ENCODE measurements around the gene DAB1.

The DAB1 gene

GRCh38 chr1:57072401-57073110, 351.3 kb downstream of the DAB1 start:
- DNase-seq (ENCODE audit: low read depth in 3 of 3): no peak

GRCh38 chr1:57067863-57068262, 356.0 kb downstream of the DAB1 start:
- no peak for DNase-seq (ENCODE audit: low read depth in 3 of 3)

- no peak for DNase-seq (ENCODE audit: low read depth in 3 of 3)
These were observed 356.8 kb downstream of the DAB1 start for GRCh38 chr1:57066980-57067610.

GRCh38 chr1:57065442-57065841, 358.4 kb downstream of the DAB1 start:
- DNase-seq (ENCODE audit: low read depth in 3 of 3): no peak

GRCh38 chr1:57064379-57065140, 359.3 kb downstream of the DAB1 start:
- DNase-seq (ENCODE audit: low read depth in 3 of 3): no peak

- no peak for DNase-seq (ENCODE audit: low read depth in 3 of 3)
These were observed 360.3 kb downstream of the DAB1 start for GRCh38 chr1:57063406-57064125.

GRCh38 chr1:57061369-57061768, 362.5 kb downstream of the DAB1 start:
- DNase-seq (ENCODE audit: low read depth in 3 of 3): no peak

- DNase-seq (ENCODE audit: low read depth in 3 of 3): no peak
These were observed 363.4 kb downstream of the DAB1 start for GRCh38 chr1:57060451-57060850.

- no peak for DNase-seq (ENCODE audit: low read depth in 3 of 3)
These were observed 365.0 kb downstream of the DAB1 start for GRCh38 chr1:57058652-57059501.

GRCh38 chr1:57048856-57049255, 375.0 kb downstream of the DAB1 start:
- no peak for DNase-seq (ENCODE audit: low read depth in 3 of 3)

- no peak for DNase-seq (ENCODE audit: low read depth in 3 of 3)
These were observed 377.4 kb downstream of the DAB1 start for GRCh38 chr1:57046462-57046861.

GRCh38 chr1:57041901-57042300, 382.0 kb downstream of the DAB1 start:
- no peak for DNase-seq (ENCODE audit: low read depth in 3 of 3)

- DNase-seq (ENCODE audit: low read depth in 3 of 3): no peak
These were observed 383.0 kb downstream of the DAB1 start for GRCh38 chr1:57040811-57041210.

GRCh38 chr1:57036641-57037579, 386.9 kb downstream of the DAB1 start:
- DNase-seq (ENCODE audit: low read depth in 3 of 3): no peak

GRCh38 chr1:57034713-57035112, 389.1 kb downstream of the DAB1 start:
- DNase-seq (ENCODE audit: low read depth in 3 of 3): no peak

GRCh38 chr1:57033222-57034001, 390.4 kb downstream of the DAB1 start:
- DNase-seq (ENCODE audit: low read depth in 3 of 3): no peak

- no peak for DNase-seq (ENCODE audit: low read depth in 3 of 3)
These were observed 397.1 kb downstream of the DAB1 start for GRCh38 chr1:57026624-57027354.

GRCh38 chr1:57024855-57025254, 399.0 kb downstream of the DAB1 start:
- DNase-seq (ENCODE audit: low read depth in 3 of 3): no peak

GRCh38 chr1:57024428-57024827, 399.4 kb downstream of the DAB1 start:
- DNase-seq (ENCODE audit: low read depth in 3 of 3): no peak

Measured in stimulated activated CD4-positive, alpha-beta T cell treated with anti-CD3 and anti-CD28 coated beads, TNF-alpha, amount 100 ng/mL, for 48 hours (primary cell).